GM19468 (cell line): ENCODE results near the gene ARMC9.
"Not testable (repeated sequence)": the region's sequence is repeated elsewhere in the genome, so short reads cannot be mapped to it uniquely, and the experiment has no call there.

Experiments used
- ATAC-seq: cut with Tn5 transposase; IDR thresholded peaks from one replicate; pipeline ENCODE4 v1.9.1; 2021; ENCODE audit warnings: mild to moderate bottlenecking, moderate library complexity, moderate number of reproducible peaks; ENCODE audit not compliant: unreplicated experiment; ENCODE audit errors: extremely low read depth

ARMC9 gene

GRCh38 chr2:231334179-231334930 lies 135.9 kb downstream of the ARMC9 start:
- ATAC-seq = no peak

GRCh38 chr2:231334981-231335380 lies 136.6 kb downstream of the ARMC9 start:
- no peak for ATAC-seq

- no peak for ATAC-seq
Measured at GRCh38 chr2:231335591-231335990, 137.2 kb downstream of the ARMC9 start.

GRCh38 chr2:231336236-231336635 lies 137.8 kb downstream of the ARMC9 start:
- ATAC-seq = no peak

GRCh38 chr2:231336700-231337099 lies 138.3 kb downstream of the ARMC9 start:
- no peak for ATAC-seq

- no peak for ATAC-seq
Measured at GRCh38 chr2:231337807-231338759, 139.7 kb downstream of the ARMC9 start.

GRCh38 chr2:231339316-231339715 lies 140.9 kb downstream of the ARMC9 start:
- no peak for ATAC-seq

GRCh38 chr2:231341100-231341499 lies 142.7 kb downstream of the ARMC9 start:
- ATAC-seq = no peak

GRCh38 chr2:231342061-231342711 lies 143.8 kb downstream of the ARMC9 start:
- no peak for ATAC-seq

GRCh38 chr2:231343006-231343710 lies 144.7 kb downstream of the ARMC9 start:
- ATAC-seq = no peak

- no peak for ATAC-seq
Measured at GRCh38 chr2:231343988-231344387, 145.6 kb downstream of the ARMC9 start.

GRCh38 chr2:231344851-231345250 lies 146.4 kb downstream of the ARMC9 start:
- no peak for ATAC-seq

GRCh38 chr2:231347081-231347480 lies 148.7 kb downstream of the ARMC9 start:
- ATAC-seq = no peak

- no peak for ATAC-seq
Measured at GRCh38 chr2:231347638-231348037, 149.2 kb downstream of the ARMC9 start.

GRCh38 chr2:231348173-231348572 lies 149.7 kb downstream of the ARMC9 start:
- no peak for ATAC-seq

GRCh38 chr2:231348704-231349373 lies 150.4 kb downstream of the ARMC9 start:
- ATAC-seq = no peak

- not testable (repeated sequence) for ATAC-seq
Measured at GRCh38 chr2:231349374-231349735, 150.9 kb downstream of the ARMC9 start.

GRCh38 chr2:231351648-231352047 lies 153.2 kb downstream of the ARMC9 start:
- ATAC-seq = no peak

GRCh38 chr2:231353469-231353868 lies 155.0 kb downstream of the ARMC9 start:
- ATAC-seq = no peak
